ENCODE data around the gene CHRNG. TPM values are rescaled to one million over a fixed set of nuclear protein-coding genes. Genes with fewer than 3 reads are reported as not detected.

Gene CHRNG
- total RNA-seq, 1 experiment from 2014 or later, result not detected

DNA sequence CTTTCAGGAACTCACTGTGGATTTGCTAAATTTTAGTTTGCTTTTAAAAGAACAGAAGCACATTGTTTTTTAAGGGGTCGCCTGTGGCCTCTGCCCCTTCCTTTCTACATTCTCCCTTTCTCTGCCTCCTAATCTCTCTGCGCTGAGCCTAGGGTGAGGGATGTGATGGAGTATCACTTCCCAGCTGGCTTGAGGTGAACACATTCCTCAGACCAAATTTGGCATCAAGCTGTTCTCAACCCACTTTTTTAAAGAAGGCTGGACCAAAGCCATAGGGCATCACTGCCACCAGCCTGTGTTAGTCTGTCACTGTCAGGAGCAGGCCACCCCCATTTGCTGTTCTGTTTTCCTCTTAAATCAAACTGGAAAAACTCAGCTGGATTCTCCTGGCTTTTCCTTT lies 38.3 kb downstream of the CHRNG start:
- H3K27ac Mint-ChIP-seq (ENCODE audit: unreplicated experiment), result no peak overlapping the region
- Histone ChIP-seq H3K4me3 (ENCODE audit: low read depth, low read length) (no peak overlapping the region), H3K9me3 (no peaks in the 10 kb centered on the region), H3K4me1 (peaks cover 10% of the 10 kb centered on the region), H3K36me3 (ENCODE audit: control insufficient read depth, insufficient read depth, low read length) (no peaks in the 10 kb centered on the region; the same call in 1 of the 2 replicates), H3K27me3 (replicated peaks; ENCODE audit: control insufficient read depth, insufficient read depth, low read length) (no peaks in the 10 kb centered on the region)
- H3K9me3 Mint-ChIP-seq (ENCODE audit: unreplicated experiment), result no peaks in the 10 kb centered on the region
- H3K36me3 Mint-ChIP-seq (ENCODE audit: insufficient read depth, unreplicated experiment), result peaks cover 24% of the 10 kb centered on the region
- POLR2A ChIA-PET, result no interaction called here
- DNase-seq, result no peak
- intact Hi-C loops (cut with micrococcal nuclease; ENCODE audit: unreplicated experiment), result no loop called here
- CTCF ChIA-PET, result no interaction called here
- H3K4me1 Mint-ChIP-seq (ENCODE audit: low read depth, unreplicated experiment), result no peaks in the 10 kb centered on the region
- H3K4me3 Mint-ChIP-seq (ENCODE audit: unreplicated experiment), result no peak overlapping the region
- TF ChIP-seq, protein P1, sequence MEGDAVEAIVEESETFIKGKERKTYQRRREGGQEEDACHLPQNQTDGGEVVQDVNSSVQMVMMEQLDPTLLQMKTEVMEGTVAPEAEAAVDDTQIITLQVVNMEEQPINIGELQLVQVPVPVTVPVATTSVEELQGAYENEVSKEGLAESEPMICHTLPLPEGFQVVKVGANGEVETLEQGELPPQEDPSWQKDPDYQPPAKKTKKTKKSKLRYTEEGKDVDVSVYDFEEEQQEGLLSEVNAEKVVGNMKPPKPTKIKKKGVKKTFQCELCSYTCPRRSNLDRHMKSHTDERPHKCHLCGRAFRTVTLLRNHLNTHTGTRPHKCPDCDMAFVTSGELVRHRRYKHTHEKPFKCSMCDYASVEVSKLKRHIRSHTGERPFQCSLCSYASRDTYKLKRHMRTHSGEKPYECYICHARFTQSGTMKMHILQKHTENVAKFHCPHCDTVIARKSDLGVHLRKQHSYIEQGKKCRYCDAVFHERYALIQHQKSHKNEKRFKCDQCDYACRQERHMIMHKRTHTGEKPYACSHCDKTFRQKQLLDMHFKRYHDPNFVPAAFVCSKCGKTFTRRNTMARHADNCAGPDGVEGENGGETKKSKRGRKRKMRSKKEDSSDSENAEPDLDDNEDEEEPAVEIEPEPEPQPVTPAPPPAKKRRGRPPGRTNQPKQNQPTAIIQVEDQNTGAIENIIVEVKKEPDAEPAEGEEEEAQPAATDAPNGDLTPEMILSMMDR (IDR thresholded peaks at IDR 0.05; ENCODE audit: insufficient read depth in 1 of 2, low read depth in 1 of 2, low read length in 1 of 2, severe bottlenecking in 1 of 2, unreplicated experiment in 1 of 2), result no peak
- no TSS peak for BruUV-seq (replicated peaks)
- no peaks in the 10 kb centered on the region for H3K27me3 Mint-ChIP-seq (ENCODE audit: insufficient read depth, unreplicated experiment)

DNA sequence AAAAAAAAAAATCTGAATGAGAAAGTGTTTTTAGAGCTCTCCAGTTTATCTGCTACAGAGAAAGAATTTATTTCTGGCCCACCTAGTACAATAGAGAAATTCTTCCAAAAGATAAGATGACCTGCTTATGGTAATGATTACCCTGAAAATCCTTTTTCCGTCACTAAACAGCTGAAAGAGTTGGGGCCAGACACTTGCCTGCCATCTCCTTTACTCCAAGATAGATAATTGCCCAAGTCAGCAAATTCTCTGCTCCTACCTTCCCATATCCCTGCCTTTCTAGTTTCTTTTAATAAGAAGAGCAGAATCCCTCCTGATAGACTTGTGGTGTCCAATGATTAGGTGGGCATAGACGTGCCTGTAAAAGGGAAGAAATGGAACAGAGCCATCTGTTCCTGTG lies 39.1 kb downstream of the CHRNG start:
- H3K4me1 Mint-ChIP-seq (ENCODE audit: low read depth, unreplicated experiment), result no peaks in the 10 kb centered on the region
- H3K9me3 Mint-ChIP-seq (ENCODE audit: unreplicated experiment), result no peaks in the 10 kb centered on the region
- peaks cover 10% of the 10 kb centered on the region for H3K4me1 ChIP-seq
- DNase-seq, result no peak
- BruUV-seq (replicated peaks), result no TSS peak
- ChIA-PET CTCF (no interaction called here), POLR2A (interaction anchor here (1.2 kb wide), 1 partner anchor 28 kb away, joined by 4 read pairs; the partner anchor contains the start of genes EIF4E2 and TIGD1)
- no peak overlapping the region for H3K4me3 ChIP-seq (ENCODE audit: low read depth, low read length)
- H3K36me3 Mint-ChIP-seq (ENCODE audit: insufficient read depth, unreplicated experiment), result peaks cover 24% of the 10 kb centered on the region
- TF ChIP-seq, protein P1 (IDR thresholded peaks at IDR 0.05; ENCODE audit: insufficient read depth in 1 of 2, low read depth in 1 of 2, low read length in 1 of 2, severe bottlenecking in 1 of 2, unreplicated experiment in 1 of 2), result no peak
- H3K4me3 Mint-ChIP-seq (ENCODE audit: unreplicated experiment), result no peak overlapping the region
- H3K27me3 ChIP-seq (replicated peaks; ENCODE audit: control insufficient read depth, insufficient read depth, low read length), result no peaks in the 10 kb centered on the region
- no peaks in the 10 kb centered on the region for H3K9me3 ChIP-seq
- intact Hi-C loops (cut with micrococcal nuclease; ENCODE audit: unreplicated experiment), result no loop called here
- no peak overlapping the region for H3K27ac Mint-ChIP-seq (ENCODE audit: unreplicated experiment)
- H3K27me3 Mint-ChIP-seq (ENCODE audit: insufficient read depth, unreplicated experiment), result no peaks in the 10 kb centered on the region
- H3K36me3 ChIP-seq (ENCODE audit: control insufficient read depth, insufficient read depth, low read length), result no peaks in the 10 kb centered on the region; the same call in 1 of the 2 replicates

DNA sequence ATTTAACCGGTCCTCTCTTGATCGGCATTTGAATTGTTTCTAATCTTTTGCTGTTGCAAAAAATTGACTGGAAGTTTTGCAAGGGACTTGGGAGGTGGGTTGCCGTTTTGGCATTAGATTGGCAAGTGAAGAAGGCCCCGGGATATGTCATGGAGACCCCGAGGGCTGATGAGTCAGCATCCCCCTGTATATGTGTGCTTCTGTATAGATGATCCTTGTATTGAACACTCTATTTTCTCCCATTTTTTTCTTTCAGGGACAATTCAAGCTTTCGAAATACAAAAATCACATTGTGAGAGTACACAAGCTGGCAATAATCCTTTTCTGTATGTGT lies 41.1 kb downstream of the CHRNG start:
- TF ChIP-seq, protein P1 (IDR thresholded peaks at IDR 0.05; ENCODE audit: insufficient read depth in 1 of 2, low read depth in 1 of 2, low read length in 1 of 2, severe bottlenecking in 1 of 2, unreplicated experiment in 1 of 2), result no peak
- no peak for DNase-seq
- intact Hi-C loops (cut with micrococcal nuclease; ENCODE audit: unreplicated experiment), result no loop called here
- no peak overlapping the region for H3K4me3 Mint-ChIP-seq (ENCODE audit: unreplicated experiment)
- no TSS peak for BruUV-seq (replicated peaks)
- ChIA-PET CTCF (no interaction called here), POLR2A (interaction anchor here (0.7 kb wide), 1 partner anchor 26 kb away, joined by 4 read pairs; no protein-coding TSS in a partner anchor)
- no peaks in the 10 kb centered on the region for H3K4me1 Mint-ChIP-seq (ENCODE audit: low read depth, unreplicated experiment)
- no peaks in the 10 kb centered on the region for H3K27me3 ChIP-seq (replicated peaks; ENCODE audit: control insufficient read depth, insufficient read depth, low read length)
- H3K4me1 ChIP-seq, result peaks cover 10% of the 10 kb centered on the region
- no peaks in the 10 kb centered on the region; the same call in 1 of the 2 replicates for H3K36me3 ChIP-seq (ENCODE audit: control insufficient read depth, insufficient read depth, low read length)
- H3K9me3 Mint-ChIP-seq (ENCODE audit: unreplicated experiment), result no peaks in the 10 kb centered on the region
- H3K4me3 ChIP-seq (ENCODE audit: low read depth, low read length), result no peak overlapping the region
- H3K27me3 Mint-ChIP-seq (ENCODE audit: insufficient read depth, unreplicated experiment), result no peaks in the 10 kb centered on the region
- no peaks in the 10 kb centered on the region for H3K9me3 ChIP-seq
- no peak overlapping the region for H3K27ac Mint-ChIP-seq (ENCODE audit: unreplicated experiment)
- peaks cover 18% of the 10 kb centered on the region for H3K36me3 Mint-ChIP-seq (ENCODE audit: insufficient read depth, unreplicated experiment)
